Activated CD4-positive, alpha-beta T cell treated with anti-CD3 and anti-CD28 coated beads, Interleukin-2, Interleukin-4, amounts not matched to agents 100 ng/mL and 50 ng/mL, durations not matched to agents 16 hours and 8 hours (primary cell): ENCODE data around the gene CYP2A6.
"Not testable (repeated sequence)": the region's sequence is repeated elsewhere in the genome, so short reads cannot be mapped to it uniquely, and the experiment has no call there.

Source experiments
- DNase-seq: peaks from one replicate; pipeline ENCODE4 v3.0.0-alpha.2; 2020; ENCODE audit warnings: low spot score

Gene CYP2A6

GRCh38 chr19:40850277-40850676, at the start of gene CYP2A6:
CYP2A6 (minus strand) TSS chr19:40850447; CDS start chr19:40850426, 21 bp downstream.
- not testable (repeated sequence) for DNase-seq

- DNase-seq = peak; percentile 3
These were observed 49.7 kb upstream of the CYP2A6 start for GRCh38 chr19:40899964-40900363.

- peak; percentile 61 for DNase-seq
These were observed 46.9 kb upstream of the CYP2A6 start for GRCh38 chr19:40896843-40897789.

GRCh38 chr19:40896418-40896796, 46.2 kb upstream of the CYP2A6 start:
- DNase-seq = no peak

- DNase-seq = no peak
These were observed 42.9 kb upstream of the CYP2A6 start for GRCh38 chr19:40893112-40893511.

GRCh38 chr19:40889366-40889765, 39.1 kb upstream of the CYP2A6 start:
- DNase-seq = no peak

- no peak for DNase-seq
These were observed 37.9 kb upstream of the CYP2A6 start for GRCh38 chr19:40888191-40888590.

- DNase-seq = not testable (repeated sequence)
These were observed 34.1 kb upstream of the CYP2A6 start for GRCh38 chr19:40884187-40884931.

GRCh38 chr19:40882062-40882461, 31.8 kb upstream of the CYP2A6 start, which contains the start of gene CYP2A7:
CYP2A7 (minus strand) TSS chr19:40882231; CDS start chr19:40882210, 21 bp downstream.
- DNase-seq = not testable (repeated sequence)

GRCh38 chr19:40879349-40879748, 29.1 kb upstream of the CYP2A6 start:
- not testable (repeated sequence) for DNase-seq

- DNase-seq = peak; percentile 87
These were observed 25.3 kb upstream of the CYP2A6 start for GRCh38 chr19:40875526-40875951.

GRCh38 chr19:40874874-40875273, 24.6 kb upstream of the CYP2A6 start:
- DNase-seq = not testable (repeated sequence)

- not testable (repeated sequence) for DNase-seq
These were observed 23.6 kb upstream of the CYP2A6 start for GRCh38 chr19:40873873-40874272.

GRCh38 chr19:40872209-40872608, 22.0 kb upstream of the CYP2A6 start:
- no peak for DNase-seq

- DNase-seq = no peak
These were observed 17.5 kb upstream of the CYP2A6 start for GRCh38 chr19:40867701-40868100.

GRCh38 chr19:40864739-40865496, 14.7 kb upstream of the CYP2A6 start:
- DNase-seq = not testable (repeated sequence)

- DNase-seq = no peak
These were observed 12.5 kb upstream of the CYP2A6 start for GRCh38 chr19:40862785-40863184.

- DNase-seq = no peak
These were observed 12.1 kb upstream of the CYP2A6 start for GRCh38 chr19:40862333-40862732.

- DNase-seq = no peak
These were observed 7.9 kb upstream of the CYP2A6 start for GRCh38 chr19:40858109-40858508.

- not testable (repeated sequence) for DNase-seq
These were observed 2.4 kb upstream of the CYP2A6 start for GRCh38 chr19:40852467-40853152.

GRCh38 chr19:40846722-40847121, 3.5 kb downstream of the CYP2A6 start:
- not testable (repeated sequence) for DNase-seq
